Measurements from ENCODE around the gene C9orf78. TPM values are rescaled to one million over a fixed set of nuclear protein-coding genes. Genes with fewer than 3 reads are reported as not detected.

Gene C9orf78
- total RNA-seq, 1 experiment from 2014 or later = 59.3 TPM

DNA sequence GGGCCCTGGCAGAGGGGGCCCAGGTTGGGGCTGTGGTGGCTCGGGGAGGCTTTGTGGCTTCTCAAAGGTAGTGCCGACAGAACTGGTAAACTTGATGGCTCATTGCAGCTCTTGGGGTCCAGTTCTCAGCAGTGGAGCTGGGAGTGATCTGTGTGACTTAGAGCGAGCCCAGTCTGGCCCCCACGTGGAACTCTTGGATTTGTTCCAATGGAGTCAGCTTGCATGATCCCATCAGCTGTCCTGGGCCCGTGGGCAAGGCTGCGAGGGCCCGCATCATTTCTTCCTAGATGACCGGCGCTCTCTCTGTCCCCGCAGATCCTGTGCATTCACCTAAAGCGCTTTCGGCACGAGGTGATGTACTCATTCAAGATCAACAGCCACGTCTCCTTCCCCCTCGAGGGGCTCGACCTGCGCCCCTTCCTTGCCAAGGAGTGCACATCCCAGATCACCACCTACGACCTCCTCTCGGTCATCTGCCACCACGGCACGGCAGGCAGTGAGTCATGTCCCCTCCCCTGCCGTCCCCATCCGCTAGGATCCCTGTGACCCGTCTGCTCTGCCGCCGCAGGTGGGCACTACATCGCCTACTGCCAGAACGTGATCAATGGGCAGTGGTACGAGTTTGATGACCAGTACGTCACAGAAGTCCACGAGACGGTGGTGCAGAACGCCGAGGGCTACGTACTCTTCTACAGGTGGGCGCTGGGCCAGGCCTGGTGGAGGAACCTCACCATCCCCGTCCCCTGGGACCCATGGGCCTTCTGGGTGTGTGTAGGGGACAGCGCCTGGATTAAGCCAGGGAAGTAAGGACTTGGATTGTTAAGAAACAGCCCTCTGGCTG, 39.4 kb upstream of the C9orf78 start:
- peaks cover 5% of the 10 kb centered on the region; the same call in 1 of the 2 replicates for H3K36me3 ChIP-seq
- DNase-seq (ENCODE audit: low read depth in 1 of 2, low spot score in 2 of 2) = no peak
- no peak overlapping the region for H3K4me3 ChIP-seq

DNA sequence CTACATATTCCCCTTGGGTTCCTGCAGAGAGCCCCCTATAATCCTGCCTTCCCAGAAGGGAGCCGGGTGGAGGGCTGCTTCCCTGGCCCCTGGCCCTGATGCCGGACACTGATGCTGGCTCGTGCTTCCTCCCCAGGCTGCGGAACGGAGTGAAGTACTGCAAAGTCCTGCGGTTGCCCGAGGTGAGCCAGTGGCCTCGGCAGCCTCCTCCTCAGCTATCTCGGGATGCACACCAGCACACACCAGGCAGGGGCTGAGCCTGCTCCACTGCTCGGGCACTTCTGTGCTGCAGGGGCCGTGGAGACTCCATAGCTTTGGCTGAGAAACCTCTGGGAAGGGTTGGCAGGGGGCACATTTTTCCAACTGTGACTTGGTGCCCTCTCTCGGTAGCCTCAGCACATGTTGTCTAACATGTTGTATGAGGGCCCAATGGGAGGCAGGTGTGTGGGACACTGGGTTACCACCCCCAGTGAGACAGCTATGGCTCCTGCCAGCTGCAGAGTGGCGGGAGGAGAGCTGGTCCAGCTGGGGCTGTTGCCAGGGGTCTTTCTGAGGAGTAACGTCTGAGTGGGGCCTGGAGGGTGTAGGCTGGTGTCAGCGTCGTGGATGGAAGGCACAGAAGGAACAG, 38.6 kb upstream of the C9orf78 start:
- Histone ChIP-seq H3K36me3 (peaks cover 5% of the 10 kb centered on the region; the same call in 1 of the 2 replicates), H3K27me3 (replicated peaks) (no peaks in the 10 kb centered on the region), H3K4me1 (replicated peaks) (no peaks in the 10 kb centered on the region), H3K9me3 (replicated peaks) (no peaks in the 10 kb centered on the region), H3K27ac (no peak overlapping the region), H3K4me3 (no peak overlapping the region)
- no peak for DNase-seq (ENCODE audit: low read depth in 1 of 2, low spot score in 2 of 2)

More for the DNA sequence above, 39.4 kb upstream of the C9orf78 start:
- H3K27me3 ChIP-seq (replicated peaks) = no peaks in the 10 kb centered on the region
- H3K9me3 ChIP-seq (replicated peaks) = no peaks in the 10 kb centered on the region
- H3K4me1 ChIP-seq (replicated peaks) = no peaks in the 10 kb centered on the region
- H3K27ac ChIP-seq = no peak overlapping the region

- H3K27me3 ChIP-seq (replicated peaks) = no peaks in the 10 kb centered on the region
- DNase-seq (ENCODE audit: low read depth in 1 of 2, low spot score in 2 of 2) = no peak
- no peak overlapping the region for H3K27ac ChIP-seq
- H3K4me3 ChIP-seq = no peak overlapping the region
- no peaks in the 10 kb centered on the region for H3K4me1 ChIP-seq (replicated peaks)
- H3K36me3 ChIP-seq = peaks cover 5% of the 10 kb centered on the region; the same call in 1 of the 2 replicates
- H3K9me3 ChIP-seq (replicated peaks) = no peaks in the 10 kb centered on the region
Measured at GRCh38 chr9:129871046-129871445, 36.0 kb upstream of the C9orf78 start.

- H3K4me1 ChIP-seq (replicated peaks) = no peaks in the 10 kb centered on the region
- peaks cover 3% of the 10 kb centered on the region; the same call in 1 of the 2 replicates for H3K36me3 ChIP-seq
- DNase-seq (ENCODE audit: low read depth in 1 of 2, low spot score in 2 of 2) = no peak
- no peak overlapping the region for H3K27ac ChIP-seq
- no peaks in the 10 kb centered on the region for H3K27me3 ChIP-seq (replicated peaks)
- H3K4me3 ChIP-seq = no peak overlapping the region
- H3K9me3 ChIP-seq (replicated peaks) = no peaks in the 10 kb centered on the region
Measured at GRCh38 chr9:129869585-129870501, 34.8 kb upstream of the C9orf78 start.

DNA sequence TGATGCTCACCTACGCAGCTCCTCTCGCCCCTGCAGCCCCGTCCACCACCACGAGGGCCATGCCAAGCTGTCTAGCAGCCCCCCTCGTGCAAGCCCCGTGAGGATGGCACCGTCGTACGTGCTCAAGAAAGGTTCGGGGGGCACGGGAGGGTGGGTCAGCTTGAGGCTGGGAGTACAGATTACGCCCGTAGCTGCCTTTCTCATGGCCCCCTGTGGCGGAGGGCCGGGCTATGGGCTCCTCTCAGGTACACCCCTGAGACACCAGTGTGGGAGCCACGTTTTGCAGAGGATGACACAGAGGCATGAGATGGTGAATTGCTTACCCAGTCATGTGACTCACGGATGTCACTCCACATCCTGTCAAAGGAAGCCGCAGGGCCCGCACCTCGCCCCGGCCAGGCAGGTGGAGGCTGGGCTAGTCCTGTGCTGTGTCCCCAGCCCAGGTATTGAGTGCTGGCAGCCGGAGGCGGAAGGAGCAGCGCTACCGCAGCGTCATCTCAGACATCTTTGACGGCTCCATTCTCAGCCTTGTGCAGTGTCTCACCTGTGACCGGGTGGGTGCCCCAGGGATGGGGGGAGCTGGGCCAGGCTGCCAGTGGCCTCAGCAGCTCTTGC, 33.9 kb upstream of the C9orf78 start:
- Histone ChIP-seq H3K4me1 (replicated peaks) (no peaks in the 10 kb centered on the region), H3K27me3 (replicated peaks) (no peaks in the 10 kb centered on the region), H3K4me3 (no peak overlapping the region), H3K9me3 (replicated peaks) (no peaks in the 10 kb centered on the region), H3K36me3 (0 out of 2 replicates have a peak, but pooled peaks cover 3% of the 10 kb centered on the region), H3K27ac (no peak overlapping the region)
- no peak for DNase-seq (ENCODE audit: low read depth in 1 of 2, low spot score in 2 of 2)

DNA sequence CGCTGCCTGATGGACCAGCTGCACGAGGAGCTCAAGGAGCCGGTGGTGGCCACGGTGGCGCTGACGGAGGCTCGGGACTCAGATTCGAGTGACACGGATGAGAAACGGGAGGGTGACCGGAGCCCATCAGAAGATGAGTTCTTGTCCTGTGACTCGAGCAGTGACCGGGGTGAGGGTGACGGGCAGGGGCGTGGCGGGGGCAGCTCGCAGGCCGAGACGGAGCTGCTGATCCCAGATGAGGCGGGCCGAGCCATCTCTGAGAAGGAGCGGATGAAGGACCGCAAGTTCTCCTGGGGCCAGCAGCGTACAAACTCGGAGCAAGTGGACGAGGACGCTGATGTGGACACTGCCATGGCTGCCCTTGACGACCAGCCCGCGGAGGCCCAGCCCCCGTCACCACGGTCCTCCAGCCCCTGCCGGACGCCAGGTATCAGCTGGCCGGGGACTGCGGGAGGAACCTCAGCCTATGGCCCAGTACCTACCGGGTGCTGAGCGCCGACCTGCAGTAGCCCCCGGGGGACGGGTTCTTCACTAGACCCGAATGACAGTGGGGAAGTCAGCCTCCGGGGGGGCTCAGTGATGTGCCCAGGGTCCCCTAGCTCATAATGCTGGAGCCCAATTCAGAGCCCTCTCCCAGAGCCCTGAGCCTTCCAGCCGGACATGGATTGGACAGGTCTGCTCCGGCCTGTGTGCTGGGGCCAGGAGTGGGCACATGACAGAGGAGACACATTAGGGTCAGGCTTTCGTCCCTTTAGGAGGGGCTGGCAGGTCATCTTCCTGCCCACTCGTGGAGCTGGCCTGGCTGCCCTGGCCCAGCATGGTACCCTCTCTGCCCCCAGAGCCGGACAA, 33.2 kb upstream of the C9orf78 start:
- Histone ChIP-seq H3K27ac (no peak overlapping the region), H3K4me3 (no peak overlapping the region), H3K36me3 (0 out of 2 replicates have a peak, but pooled peaks cover 3% of the 10 kb centered on the region), H3K4me1 (replicated peaks) (no peaks in the 10 kb centered on the region), H3K27me3 (replicated peaks) (no peaks in the 10 kb centered on the region), H3K9me3 (replicated peaks) (no peaks in the 10 kb centered on the region)
- DNase-seq (ENCODE audit: low read depth in 1 of 2, low spot score in 2 of 2) = no peak

- Histone ChIP-seq H3K4me1 (replicated peaks) (no peaks in the 10 kb centered on the region), H3K27ac (no peak overlapping the region), H3K27me3 (replicated peaks) (no peaks in the 10 kb centered on the region), H3K9me3 (replicated peaks) (no peaks in the 10 kb centered on the region), H3K36me3 (0 out of 2 replicates have a peak, but pooled peaks cover 3% of the 10 kb centered on the region), H3K4me3 (no peak overlapping the region)
- DNase-seq (ENCODE audit: low read depth in 1 of 2, low spot score in 2 of 2) = no peak
Measured at GRCh38 chr9:129867136-129868022, 32.3 kb upstream of the C9orf78 start.

DNA sequence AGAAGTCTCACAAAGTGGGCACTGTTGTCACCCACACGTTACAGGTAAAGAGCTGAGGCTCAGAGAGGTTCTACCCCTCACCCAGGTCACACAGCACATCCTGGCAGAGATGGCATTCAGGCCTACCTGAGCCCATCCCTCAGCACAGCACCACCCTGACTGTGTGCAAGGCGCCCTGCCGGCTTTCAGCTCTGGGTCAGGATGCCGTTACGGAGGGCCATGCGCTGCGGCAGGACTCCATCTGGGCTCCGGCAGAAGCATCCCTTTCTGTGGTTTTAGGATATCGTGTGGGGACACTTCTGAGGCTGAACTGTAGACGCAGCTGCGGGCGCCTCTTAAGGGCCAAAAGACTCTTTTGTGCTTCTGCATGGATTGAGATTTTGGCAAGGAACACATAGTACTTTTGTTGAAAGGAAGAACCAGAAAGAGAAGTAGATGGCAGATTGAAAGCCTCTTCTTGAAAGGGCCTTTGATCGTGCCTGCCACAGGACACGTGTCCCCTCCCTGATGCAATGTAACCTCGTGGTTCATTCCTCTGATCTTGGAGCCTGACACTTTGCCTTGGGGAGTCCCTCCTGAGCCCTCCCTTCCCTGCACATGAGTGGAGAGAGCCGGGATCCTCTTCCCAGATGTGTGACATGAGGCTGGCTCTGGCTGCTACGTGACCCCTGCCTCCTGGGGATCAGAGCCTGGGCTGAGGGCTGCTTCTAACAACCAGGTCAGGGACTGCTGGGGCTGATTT, 31.5 kb upstream of the C9orf78 start:
- H3K4me3 ChIP-seq = no peak overlapping the region
- no peaks in the 10 kb centered on the region for H3K27me3 ChIP-seq (replicated peaks)
- no peaks in the 10 kb centered on the region for H3K9me3 ChIP-seq (replicated peaks)
- peaks cover 7% of the 10 kb centered on the region; the same call in 1 of the 2 replicates for H3K36me3 ChIP-seq
- DNase-seq (ENCODE audit: low read depth in 1 of 2, low spot score in 2 of 2) = no peak
- no peak overlapping the region for H3K27ac ChIP-seq
- H3K4me1 ChIP-seq (replicated peaks) = no peaks in the 10 kb centered on the region

GRCh38 chr9:129865668-129866320, 30.7 kb upstream of the C9orf78 start:
- H3K27ac ChIP-seq = no peak overlapping the region
- no peak overlapping the region for H3K4me3 ChIP-seq
- no peaks in the 10 kb centered on the region for H3K27me3 ChIP-seq (replicated peaks)
- peaks cover 7% of the 10 kb centered on the region; the same call in 1 of the 2 replicates for H3K36me3 ChIP-seq
- no peak for DNase-seq (ENCODE audit: low read depth in 1 of 2, low spot score in 2 of 2)
- no peaks in the 10 kb centered on the region for H3K9me3 ChIP-seq (replicated peaks)
- no peaks in the 10 kb centered on the region for H3K4me1 ChIP-seq (replicated peaks)

DNA sequence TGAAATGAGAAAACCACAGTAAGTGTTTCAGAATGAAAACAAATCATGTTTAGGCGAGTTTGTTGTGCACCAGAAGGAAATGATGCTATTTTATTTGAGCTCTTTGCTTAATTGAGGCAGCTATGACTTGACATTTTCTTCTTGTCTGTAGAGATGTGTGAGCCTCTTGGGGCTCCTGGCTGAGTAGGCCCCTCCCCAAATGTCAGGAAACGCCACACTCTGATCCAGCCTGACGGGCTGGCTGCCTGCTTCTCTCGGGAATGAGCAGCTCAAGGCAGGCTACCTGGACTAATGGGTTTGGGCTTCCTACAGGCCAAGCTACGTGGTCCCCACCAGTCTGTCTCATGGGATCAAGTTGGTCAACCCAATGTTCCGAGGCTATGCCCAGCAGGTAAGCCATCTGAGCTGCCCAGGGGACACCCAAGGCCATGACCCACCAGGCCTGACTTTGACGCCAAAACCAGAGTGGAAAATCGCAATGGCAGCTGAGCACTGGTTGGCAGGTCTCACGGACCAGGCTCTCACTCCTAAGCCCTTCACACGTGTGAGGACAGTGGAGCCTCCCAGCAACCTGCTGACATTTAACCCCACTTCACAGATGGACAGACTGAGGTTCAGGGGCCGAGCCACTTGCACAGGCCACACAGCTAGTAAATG, 30.0 kb upstream of the C9orf78 start:
- no peaks in the 10 kb centered on the region for H3K4me1 ChIP-seq (replicated peaks)
- H3K36me3 ChIP-seq = peaks cover 7% of the 10 kb centered on the region; the same call in 1 of the 2 replicates
- no peak overlapping the region for H3K4me3 ChIP-seq
- DNase-seq (ENCODE audit: low read depth in 1 of 2, low spot score in 2 of 2) = no peak
- H3K27ac ChIP-seq = no peak overlapping the region
- H3K9me3 ChIP-seq (replicated peaks) = no peaks in the 10 kb centered on the region
- H3K27me3 ChIP-seq (replicated peaks) = no peaks in the 10 kb centered on the region

Data from SJSA1 (cell line).